Measurements from ENCODE around the gene MCM5.

DNA sequence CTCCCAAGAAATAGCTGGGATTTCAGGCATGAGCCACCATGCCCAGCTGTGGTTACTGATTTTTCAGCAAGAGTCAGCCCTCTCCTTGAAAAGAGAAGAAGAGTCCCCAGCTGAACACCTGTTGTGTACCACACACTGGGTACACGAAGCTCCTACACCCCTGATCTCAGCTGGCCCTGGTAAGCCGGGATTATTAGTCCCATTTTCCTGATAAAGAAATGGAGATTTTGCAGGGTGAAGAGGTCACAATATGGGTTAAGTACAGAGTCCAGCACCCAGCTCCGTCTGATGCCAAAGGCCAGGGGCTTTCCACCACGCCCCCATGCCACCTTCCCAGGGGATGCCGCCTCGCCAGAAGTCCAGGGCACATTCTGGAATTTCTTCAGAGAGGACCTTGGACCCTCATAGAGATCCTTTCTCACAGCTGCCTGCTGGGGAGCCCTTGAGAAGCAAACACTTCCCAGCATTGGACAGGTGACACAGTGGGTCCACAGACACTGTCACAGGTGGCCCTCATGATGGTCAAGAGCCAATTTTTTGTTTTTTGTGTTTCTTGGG, 38.9 kb upstream of the MCM5 start:
- TF ChIP-seq POLR2A (IDR thresholded peaks at IDR 0.05; ENCODE audit: low read depth, low read length) (no peak), POLR2AphosphoS5 (IDR thresholded peaks at IDR 0.05; ENCODE audit: low read depth, low read length) (no peak), SPI1 (IDR thresholded peaks at IDR 0.05; ENCODE audit: low read depth, low read length) (no peak), TAF1 (IDR thresholded peaks at IDR 0.05; ENCODE audit: low read depth, low read length) (no peak), POU2F2 (IDR thresholded peaks at IDR 0.05; ENCODE audit: low read depth, low read length) (no peak), PAX5 (IDR thresholded peaks at IDR 0.05; ENCODE audit: insufficient read depth, low read length, severe bottlenecking) (no peak)
